Left ventricle myocardium inferior (tissue), 1 donor: ENCODE data around the gene LRR1. TPM values are rescaled to one million over a fixed set of nuclear protein-coding genes. Genes with fewer than 3 reads are reported as not detected.
A peak's percentile ranks its signal among the peaks of the same experiment; 100 is the strongest.
"Not testable (repeated sequence)": the region's sequence is repeated elsewhere in the genome, so short reads cannot be mapped to it uniquely, and the experiment has no call there.

ENCODE experiments used
- DNase-seq: peaks from one replicate; pipeline ENCODE4 v3.0.0-alpha.2; 2020
- H3K27ac ChIP-seq: fragments of 200-600 bp; replicated peaks from 2 replicates; pipeline ENCODE4 v1.8.0; 2021
- H3K27me3 ChIP-seq: fragments of 200-600 bp; 2 replicates; pipeline ENCODE4 v1.8.0; 2021; ENCODE audit warnings: low read depth
- H3K36me3 ChIP-seq: fragments of 200-600 bp; 2 replicates; pipeline ENCODE4 v1.8.0; 2021
- H3K4me1 ChIP-seq: fragments of 200-600 bp; 2 replicates; pipeline ENCODE4 v1.8.0; 2021
- H3K4me3 ChIP-seq: fragments of 200-600 bp; 2 replicates; pipeline ENCODE4 v1.8.0; 2021; ENCODE audit warnings: mild to moderate bottlenecking, moderate library complexity
- H3K9me3 ChIP-seq: fragments of 200-600 bp; replicated peaks from 2 replicates; pipeline ENCODE4 v1.8.0; 2021
- intact Hi-C: fragments of 100-400 bp; cut with micrococcal nuclease; formaldehyde crosslinking; loops from one replicate; pipeline ENCODE4 v1.11.0; 2022
- total RNA-seq: library from RNA; stranded (reverse); fragmentation: NEBNext Ultra II Directional; extraction: Animal tissue kit (Norgen Biotek cat#: 25700); gene quantifications from one replicate; pipeline ENCODE4 v1.2.1, GENCODE V29; 2021
- TF ChIP-seq, protein P1 (sequence below): fragments of 200-600 bp; IDR thresholded peaks from 2 replicates; pipeline ENCODE4 v1.8.0; 2021; ENCODE audit warnings: antibody characterized with exemption, mild to moderate bottlenecking, borderline replicate concordance
- donor health status: DM: no; HTN: yes; CAD: no; lungs with severe emphysema.

LRR1 gene
- total RNA-seq, 1 donor from 2014 or later, result 4.6 TPM

- Histone ChIP-seq H3K4me1 (no peaks in the 10 kb centered on the region), H3K9me3 (no peaks in the 10 kb centered on the region), H3K4me3 (no peak overlapping the region), H3K27ac (no peak overlapping the region), H3K36me3 (peaks cover 6% of the 10 kb centered on the region), H3K27me3 (no peaks in the 10 kb centered on the region)
- intact Hi-C loops, result no loop called here
- no peak for DNase-seq
- TF ChIP-seq, protein P1, sequence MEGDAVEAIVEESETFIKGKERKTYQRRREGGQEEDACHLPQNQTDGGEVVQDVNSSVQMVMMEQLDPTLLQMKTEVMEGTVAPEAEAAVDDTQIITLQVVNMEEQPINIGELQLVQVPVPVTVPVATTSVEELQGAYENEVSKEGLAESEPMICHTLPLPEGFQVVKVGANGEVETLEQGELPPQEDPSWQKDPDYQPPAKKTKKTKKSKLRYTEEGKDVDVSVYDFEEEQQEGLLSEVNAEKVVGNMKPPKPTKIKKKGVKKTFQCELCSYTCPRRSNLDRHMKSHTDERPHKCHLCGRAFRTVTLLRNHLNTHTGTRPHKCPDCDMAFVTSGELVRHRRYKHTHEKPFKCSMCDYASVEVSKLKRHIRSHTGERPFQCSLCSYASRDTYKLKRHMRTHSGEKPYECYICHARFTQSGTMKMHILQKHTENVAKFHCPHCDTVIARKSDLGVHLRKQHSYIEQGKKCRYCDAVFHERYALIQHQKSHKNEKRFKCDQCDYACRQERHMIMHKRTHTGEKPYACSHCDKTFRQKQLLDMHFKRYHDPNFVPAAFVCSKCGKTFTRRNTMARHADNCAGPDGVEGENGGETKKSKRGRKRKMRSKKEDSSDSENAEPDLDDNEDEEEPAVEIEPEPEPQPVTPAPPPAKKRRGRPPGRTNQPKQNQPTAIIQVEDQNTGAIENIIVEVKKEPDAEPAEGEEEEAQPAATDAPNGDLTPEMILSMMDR, result no peak
Observed at GRCh38 chr14:49612251-49612650, 13.5 kb downstream of the LRR1 start.

- DNase-seq, result no peak
- no peak overlapping the region for H3K4me3 ChIP-seq
- H3K27ac ChIP-seq, result no peak overlapping the region
- H3K9me3 ChIP-seq, result no peaks in the 10 kb centered on the region
- H3K36me3 ChIP-seq, result peaks cover 6% of the 10 kb centered on the region
- H3K4me1 ChIP-seq, result no peaks in the 10 kb centered on the region
- TF ChIP-seq, protein P1, result no peak
- no peaks in the 10 kb centered on the region for H3K27me3 ChIP-seq
- intact Hi-C loops, result no loop called here
Observed at GRCh38 chr14:49612671-49613070, 13.9 kb downstream of the LRR1 start.

DNA sequence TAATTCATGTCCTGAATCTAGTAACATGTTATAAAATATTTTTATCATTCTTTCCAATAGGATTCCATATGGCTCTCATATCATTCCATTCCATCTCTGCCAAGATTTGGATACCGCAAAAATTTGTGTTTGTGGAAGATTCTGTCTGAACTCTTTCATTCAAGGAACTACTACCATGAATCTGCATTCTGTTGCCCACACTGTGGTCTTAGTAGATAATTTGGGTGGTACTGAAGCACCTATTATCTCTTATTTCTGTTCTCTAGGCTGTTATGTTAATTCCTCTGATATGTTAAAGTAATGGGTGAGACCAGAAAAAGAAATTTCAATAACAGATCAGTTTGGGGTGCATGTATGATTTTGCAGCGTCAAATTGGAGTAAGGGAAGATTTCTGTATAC lies 15.5 kb downstream of the LRR1 start:
- Histone ChIP-seq H3K27me3 (no peaks in the 10 kb centered on the region), H3K27ac (no peak overlapping the region), H3K9me3 (no peaks in the 10 kb centered on the region), H3K4me1 (peaks cover 11% of the 10 kb centered on the region), H3K36me3 (peaks cover 21% of the 10 kb centered on the region), H3K4me3 (no peak overlapping the region)
- intact Hi-C loops, result no loop called here
- TF ChIP-seq, protein P1, result no peak
- DNase-seq, result no peak

DNA sequence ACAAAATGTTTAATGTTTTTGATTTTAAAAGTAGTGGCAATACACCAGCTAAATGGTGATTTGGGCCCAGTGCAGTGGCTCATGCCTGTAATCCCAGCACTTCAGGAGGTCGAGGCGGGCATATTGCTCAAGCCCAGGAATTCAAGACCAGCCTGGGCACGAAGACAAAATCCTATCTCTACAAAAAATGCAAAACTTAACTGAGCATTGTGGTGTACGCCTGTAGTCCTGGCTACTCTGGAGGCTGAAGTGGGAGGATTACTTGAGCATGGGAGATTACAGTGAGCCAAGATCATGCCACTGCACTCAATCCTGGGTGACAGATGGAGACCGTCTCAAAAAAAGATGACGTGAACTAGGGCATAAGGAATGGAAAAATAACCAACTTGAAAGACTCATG lies 17.0 kb downstream of the LRR1 start:
- no peak for DNase-seq
- TF ChIP-seq, protein P1, result no peak
- peaks cover 25% of the 10 kb centered on the region for H3K4me1 ChIP-seq
- intact Hi-C loops, result no loop called here
- peaks cover 22% of the 10 kb centered on the region for H3K36me3 ChIP-seq
- H3K4me3 ChIP-seq, result no peak overlapping the region
- H3K9me3 ChIP-seq, result no peaks in the 10 kb centered on the region
- no peak overlapping the region for H3K27ac ChIP-seq
- H3K27me3 ChIP-seq, result no peaks in the 10 kb centered on the region

- peaks cover 22% of the 10 kb centered on the region for H3K36me3 ChIP-seq
Observed at GRCh38 chr14:49617852-49618519, 19.2 kb downstream of the LRR1 start.

DNA sequence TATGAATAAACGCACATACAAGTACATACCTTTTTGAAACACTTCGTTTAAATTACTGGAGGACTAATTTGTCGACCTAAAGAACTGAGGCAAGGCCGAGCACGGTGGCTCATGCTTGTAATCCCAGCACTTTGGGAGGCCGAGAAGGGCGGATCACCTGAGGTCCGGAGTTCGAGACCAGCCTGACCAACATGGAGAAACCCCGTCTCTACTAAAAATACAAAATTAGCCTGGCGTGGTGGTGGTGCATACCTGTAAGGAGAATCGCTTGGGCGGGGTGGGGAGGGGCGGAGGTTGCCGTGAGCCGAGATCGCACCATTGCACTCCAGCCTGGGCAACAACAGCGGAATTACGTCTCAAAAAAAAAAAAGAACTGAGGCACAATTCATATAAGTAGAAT lies 20.5 kb downstream of the LRR1 start:
- DNase-seq, intact Hi-C loops, H3K9me3 ChIP-seq, H3K27me3 ChIP-seq: not testable (repeated sequence)
- peak overlapping the region; percentile 84 for H3K4me3 ChIP-seq
- peaks cover 22% of the 10 kb centered on the region for H3K36me3 ChIP-seq
- H3K27ac ChIP-seq, result peak overlapping the region; percentile 95
- peaks cover 60% of the 10 kb centered on the region for H3K4me1 ChIP-seq

More at GRCh38 chr14:49617852-49618519, 19.2 kb downstream of the LRR1 start:
- TF ChIP-seq, protein P1, result no peak
- H3K27me3 ChIP-seq, result no peaks in the 10 kb centered on the region
- no peak overlapping the region for H3K27ac ChIP-seq
- H3K4me3 ChIP-seq, result no peak overlapping the region
- intact Hi-C loops, result no loop called here
- H3K4me1 ChIP-seq, result peaks cover 47% of the 10 kb centered on the region
- no peaks in the 10 kb centered on the region for H3K9me3 ChIP-seq
- no peak for DNase-seq
